Stimulated activated CD4-positive, alpha-beta T cell treated with anti-CD3 and anti-CD28 coated beads, Interleukin-2, amount 100 ng/mL, for 24 hours (primary cell): ENCODE measurements around the gene BLVRA.
"Not testable (repeated sequence)": the region's sequence is repeated elsewhere in the genome, so short reads cannot be mapped to it uniquely, and the experiment has no call there.

Experiments
- DNase-seq, 2 donors: peaks; one replicate each; pipeline ENCODE4 v3.0.0-alpha.2; 2020

BLVRA gene

DNA sequence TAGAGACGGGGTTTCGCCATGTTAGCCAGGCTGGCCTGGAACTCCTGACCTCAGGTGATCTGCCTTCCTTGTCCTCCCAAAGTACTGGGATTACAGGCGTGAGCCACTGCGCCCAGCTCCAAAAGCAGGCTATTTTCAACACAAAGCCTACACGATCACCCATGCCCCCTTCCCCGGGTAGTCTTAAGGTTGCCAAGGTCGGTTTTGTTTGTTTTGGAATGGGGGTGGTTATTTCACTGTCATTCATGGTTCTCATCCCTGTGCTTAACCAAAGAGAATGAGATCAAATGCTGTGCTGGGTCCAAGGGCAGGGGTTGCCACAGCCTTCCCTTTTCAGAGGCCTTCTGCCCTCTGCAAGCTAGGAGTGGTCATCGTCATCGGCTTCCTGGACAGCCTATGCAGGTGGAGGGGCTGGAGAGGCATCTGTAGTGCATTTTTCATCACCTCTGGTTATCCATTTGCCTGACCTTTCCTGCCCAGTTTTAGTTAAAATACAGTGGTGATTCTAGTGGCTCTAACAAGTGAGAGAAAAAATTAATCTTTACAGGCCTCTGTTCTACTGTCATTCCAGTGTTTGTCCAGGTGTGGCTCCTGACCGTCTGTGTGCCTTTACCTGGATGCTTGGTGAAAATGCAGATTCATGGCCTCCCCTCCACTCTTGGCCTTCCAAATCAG is 11.4 kb downstream of the BLVRA start:
- peak in 1 of 2 donors; percentile 3 for DNase-seq

DNA sequence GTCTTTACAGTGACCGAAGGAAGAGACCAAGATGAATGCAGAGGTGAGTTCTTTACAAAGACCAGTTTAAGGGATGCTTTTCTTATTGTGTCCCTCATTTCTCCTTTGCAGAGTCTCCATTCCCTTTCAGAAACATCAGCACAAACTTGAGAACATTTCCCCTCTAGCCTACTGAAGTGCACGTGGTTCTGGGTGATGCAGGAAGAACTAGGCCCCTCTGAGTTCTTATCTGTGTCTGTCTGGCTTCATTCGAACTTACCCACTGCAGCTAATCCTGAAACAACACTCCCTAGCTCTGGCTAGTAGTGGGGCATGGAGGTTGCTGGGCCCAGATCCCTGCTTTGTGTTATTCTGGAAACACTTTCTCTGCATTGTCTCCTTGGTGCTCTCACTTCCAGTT is 12.6 kb downstream of the BLVRA start:
- DNase-seq = peak in 1 of 2 donors; percentile 1

DNA sequence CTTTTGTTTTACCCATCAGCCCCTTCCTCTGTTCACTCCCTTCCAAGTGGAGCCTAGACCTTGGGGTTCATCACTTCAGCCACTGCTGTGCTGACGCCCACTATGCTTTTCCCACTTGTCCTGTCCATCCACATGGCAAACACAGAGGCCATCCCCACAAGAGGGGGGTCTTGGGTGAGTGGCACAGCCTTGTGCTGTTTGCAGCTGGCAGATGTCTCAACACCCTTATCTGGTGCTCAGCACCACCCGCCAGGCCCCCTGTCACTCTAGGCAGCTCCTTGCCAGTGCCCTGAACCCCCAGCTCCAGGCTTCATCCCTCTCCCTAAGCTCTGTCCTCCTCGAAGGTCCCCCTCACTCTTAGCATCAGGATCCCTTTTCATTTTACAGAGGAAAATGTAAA is 13.1 kb downstream of the BLVRA start:
- DNase-seq = peak in 1 of 2 donors; percentile 14

DNA sequence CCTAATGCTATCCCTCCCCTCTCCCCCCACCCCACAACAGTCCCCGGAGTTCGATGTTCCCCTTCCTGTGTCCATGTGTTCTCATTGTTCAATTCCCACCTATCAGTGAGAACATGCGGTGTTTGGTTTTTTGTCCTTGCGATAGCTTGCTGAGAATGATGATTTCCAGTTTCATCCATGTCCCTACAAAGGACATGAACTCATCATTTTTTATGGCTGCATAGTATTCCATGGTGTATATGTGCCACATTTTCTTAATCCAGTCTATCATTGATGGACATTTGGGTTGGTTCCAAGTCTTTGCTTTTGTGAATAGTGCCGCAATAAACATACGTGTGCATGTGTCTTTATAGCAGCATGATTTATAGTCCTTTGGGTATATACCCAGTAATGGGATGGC is 14.8 kb downstream of the BLVRA start:
- not testable (repeated sequence) for DNase-seq

DNA sequence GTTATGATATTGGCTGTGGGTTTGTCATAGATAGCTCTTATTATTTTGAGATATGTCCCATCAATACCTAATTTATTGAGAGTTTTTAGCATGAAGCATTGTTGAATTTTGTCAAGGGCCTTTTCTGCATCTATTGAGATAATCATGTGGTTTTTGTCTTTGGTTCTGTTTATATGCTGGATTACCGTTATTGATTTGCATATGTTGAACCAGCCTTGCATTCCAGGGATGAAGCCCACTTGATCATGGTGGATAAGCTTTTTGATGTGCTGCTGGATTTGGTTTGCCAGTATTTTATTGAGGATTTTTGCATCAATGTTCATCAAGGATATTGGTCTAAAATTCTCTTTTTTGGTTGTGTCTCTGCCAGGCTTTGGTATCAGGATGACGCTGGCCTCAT is 16.8 kb downstream of the BLVRA start:
- DNase-seq = not testable (repeated sequence)

DNA sequence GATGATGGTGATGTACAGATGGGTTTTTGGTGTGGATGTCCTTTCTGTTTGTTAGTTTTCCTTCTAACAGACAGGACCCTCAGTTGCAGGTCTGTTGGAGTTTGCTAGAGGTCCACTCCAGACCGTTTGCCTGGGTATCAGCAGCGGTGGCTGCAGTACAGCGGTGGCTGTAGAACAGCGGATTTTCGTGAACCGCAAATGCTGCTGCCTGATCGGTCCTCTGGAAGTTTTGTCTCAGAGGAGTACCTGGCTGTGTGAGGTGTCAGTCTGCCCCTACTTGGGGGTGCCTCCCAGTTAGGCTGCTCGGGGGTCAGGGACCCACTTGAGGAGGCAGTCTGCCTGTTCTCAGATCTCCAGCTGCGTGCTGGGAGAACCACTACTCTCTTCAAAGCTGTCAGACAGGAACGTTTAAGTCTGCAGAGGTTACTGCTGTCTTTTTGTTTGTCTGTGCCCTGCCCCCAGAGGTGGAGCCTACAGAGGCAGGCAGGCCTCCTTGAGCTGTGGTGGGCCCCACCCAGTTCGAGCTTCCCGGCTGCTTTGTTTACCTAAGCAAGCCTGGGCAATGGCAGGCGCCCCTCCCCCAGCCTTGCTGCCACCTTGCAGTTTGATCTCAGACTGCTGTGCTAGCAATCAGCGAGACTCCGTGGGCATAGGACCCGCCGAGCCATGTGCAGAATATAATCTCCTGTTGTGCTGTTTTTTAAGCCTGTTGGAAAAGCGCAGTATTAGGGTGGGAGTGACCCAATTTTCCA is 20.0 kb downstream of the BLVRA start:
- DNase-seq = not testable (repeated sequence)

DNA sequence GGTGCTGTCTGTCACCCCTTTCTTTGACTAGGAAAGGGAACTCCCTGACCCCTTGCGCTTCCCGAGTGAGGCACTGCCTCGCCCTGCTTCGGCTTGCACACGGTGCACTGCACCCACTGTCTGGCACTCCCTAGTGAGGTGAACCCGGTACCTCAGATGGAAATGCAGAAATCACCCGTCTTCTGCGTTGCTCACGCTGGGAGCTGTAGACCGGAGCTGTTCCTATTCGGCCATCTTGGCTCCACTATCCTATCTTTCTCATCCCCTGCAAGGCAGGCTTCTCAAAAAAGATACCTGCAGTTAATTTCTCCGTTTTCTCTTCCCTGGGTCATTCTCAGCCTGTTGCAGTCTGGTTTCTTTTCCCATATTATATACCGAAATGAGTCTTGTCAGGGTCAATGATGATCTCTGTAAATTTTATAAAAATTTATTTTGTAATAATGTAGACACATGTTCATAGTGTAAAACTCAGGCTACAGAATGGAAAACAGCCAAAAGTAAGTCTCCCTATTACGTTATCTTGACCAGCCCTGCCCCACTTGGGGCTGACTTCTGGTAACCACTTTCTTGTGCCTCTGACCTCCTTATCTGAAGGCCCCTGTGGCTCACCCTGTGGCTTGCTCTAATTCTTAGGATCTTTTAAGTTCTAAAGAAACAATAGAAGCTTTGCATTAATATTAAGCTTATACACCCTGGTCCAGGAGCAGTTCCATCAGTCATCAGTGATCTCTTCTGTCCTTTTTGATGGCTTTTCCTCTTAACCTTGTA is 20.7 kb downstream of the BLVRA start:
- DNase-seq = peak in 1 of 2 donors; percentile 6

DNA sequence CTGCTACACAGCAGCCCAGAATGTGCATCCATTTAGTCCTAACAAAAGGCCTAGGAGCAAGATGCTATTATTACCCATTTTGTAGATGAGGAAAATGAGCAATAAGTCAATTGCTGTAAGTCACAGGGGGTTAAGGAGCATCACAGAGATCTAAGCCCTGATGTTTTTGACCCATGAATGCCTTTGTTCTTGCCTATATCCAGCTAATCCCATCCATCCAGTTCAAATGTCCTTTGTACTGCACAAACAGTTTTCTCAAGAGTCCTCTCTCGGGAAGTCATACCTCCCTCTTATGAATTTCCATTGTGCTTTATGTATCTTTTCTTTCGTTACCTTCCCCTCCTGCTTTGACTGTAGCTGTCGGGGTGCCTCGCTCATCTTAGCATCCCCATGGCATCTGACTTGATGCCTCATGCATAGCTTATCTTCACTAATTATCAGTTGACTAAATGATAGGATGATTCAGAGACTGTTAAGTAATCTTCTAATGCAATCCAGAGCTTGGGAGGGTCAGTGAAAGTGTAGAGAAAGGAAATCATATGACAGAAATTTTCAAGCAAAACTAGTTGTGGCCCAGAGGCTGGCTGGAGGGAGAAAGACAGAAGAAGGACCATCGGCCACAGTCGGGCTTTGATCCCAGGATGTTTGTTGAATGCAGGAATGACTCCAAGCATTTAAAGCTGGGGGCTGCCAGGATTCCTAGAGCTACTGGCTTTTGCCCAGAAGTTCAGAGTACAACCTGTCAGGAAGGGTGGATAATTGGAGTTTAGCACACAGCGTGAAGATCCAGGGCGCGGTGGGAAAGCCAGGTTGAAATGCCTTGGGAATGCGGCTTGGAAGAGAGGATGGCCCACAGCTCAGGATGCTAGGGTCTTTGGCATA is 23.5 kb downstream of the BLVRA start:
- no peak for DNase-seq

DNA sequence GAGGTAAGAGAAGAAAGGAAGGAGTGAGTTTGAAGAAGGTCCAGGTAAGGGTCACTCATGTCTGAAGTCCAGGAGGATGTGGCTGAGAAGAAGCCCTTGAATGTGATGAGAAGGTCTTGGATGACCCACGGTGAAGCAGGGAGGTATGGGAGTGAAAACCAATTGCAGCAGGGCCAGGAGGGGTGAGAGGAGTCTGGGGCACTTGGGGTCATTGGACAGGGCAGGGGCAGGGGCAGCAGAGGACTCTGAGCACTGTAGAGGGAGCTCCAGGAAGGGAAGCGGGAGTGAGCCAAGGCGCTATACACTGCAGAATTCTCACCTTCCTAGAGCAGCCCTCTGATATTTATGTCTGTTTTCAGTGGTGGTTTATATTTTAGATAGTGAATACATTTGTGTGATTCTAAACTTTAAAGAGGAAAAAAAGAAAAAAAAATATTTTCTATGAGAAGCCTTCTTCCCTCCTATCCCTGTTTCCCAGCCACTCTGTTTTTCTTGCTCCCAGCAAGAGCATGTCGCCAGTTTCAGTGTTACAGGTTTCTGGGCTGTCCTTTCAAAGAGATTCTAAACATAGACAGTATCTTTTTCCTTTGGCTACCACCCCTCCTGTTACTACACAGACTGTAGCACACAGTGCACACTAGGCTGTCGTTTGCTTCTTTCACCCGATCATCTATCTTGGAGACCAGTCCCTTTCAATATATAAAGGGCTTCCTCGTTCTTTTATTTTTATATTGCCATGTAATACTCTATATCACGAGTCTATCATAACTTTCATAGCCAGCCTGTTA is 24.5 kb downstream of the BLVRA start:
- no peak for DNase-seq

DNA sequence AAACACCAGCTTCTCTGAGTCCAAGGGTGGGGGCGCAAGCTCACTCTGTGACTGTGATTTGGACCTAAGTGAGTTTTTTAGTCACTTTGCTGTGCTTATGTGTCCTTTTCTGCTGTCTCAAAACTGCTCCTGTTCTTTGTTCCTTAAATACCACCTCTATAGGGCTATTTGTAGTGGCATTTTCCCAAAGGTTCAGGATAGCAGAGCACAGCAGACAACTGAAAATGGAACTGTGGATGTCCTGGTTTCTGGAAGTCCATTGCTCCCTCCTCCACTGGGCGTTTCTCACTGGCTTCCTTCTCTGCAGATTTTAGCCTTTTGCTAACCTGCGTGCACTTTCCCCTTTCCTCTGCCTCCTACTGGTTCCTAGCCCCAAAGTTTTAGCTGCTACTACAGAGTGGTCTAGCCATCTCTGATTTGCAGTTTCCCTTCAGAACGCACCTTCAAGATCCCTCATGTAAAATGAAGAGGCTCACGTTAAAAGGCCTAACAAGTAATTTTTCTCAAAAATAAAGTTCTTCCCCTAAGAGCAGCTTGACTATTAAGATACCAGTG is 25.6 kb downstream of the BLVRA start:
- peak in 1 of 2 donors; percentile 2 for DNase-seq

DNA sequence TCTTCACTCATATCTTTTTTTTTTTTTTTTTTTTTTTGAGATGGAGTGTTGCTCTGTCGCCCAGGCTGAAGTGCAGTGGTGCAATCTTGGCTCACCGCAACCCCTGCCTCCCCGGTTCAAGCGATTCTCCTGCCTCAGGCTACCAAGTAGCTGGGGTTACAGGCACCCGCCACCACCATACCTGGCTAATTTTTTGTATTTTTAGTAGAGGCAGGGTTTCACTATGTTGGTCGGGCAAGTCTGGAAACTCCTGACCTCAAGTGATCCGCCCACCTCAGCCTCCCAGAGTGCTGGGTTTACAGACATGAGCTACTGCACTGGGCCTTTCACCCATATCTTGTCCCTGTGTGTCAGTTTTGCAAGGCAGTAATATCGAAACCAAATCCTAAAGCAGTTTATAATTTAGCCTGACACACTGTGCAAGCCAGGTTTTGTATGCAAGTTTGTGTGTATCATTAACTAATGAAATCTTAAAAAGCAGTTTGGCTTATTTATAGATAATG is 26.2 kb downstream of the BLVRA start:
- DNase-seq = peak in 1 of 2 donors; percentile 40

DNA sequence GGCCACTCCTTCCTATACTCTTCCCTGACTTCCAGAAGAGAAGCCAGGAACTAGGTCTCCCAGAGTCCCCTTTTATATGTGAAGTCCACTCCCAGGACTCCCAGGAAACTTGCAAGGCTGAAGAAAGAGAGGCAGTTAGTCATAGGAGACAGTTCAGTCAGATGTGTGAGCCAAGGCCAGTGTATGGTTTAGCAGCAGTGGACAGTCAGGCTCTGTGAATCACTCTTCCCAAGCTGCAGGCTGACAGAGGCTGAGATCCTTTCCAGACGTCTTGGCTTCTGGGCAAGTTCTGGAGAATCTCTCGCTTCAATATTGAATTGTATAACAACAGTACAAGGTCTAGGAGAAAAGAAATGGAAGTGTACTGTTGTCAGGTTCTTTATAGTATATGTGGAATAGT is 26.9 kb downstream of the BLVRA start:
- no peak for DNase-seq

DNA sequence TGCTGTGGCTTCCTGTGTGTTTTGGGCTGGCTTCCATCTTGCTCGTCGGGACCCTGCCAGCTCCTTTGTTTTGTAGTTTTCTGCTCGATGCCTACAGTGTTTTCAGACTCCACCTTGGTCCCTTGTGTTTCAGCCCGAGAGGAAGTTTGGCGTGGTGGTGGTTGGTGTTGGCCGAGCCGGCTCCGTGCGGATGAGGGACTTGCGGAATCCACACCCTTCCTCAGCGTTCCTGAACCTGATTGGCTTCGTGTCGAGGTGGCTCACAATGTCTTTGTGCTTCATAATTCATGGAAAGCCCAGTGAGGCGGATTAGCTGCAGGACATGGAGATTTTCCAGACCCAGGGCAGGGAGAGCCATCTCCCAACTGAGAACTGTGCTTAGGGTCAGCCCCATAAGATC is 29.3 kb downstream of the BLVRA start:
- no peak for DNase-seq

DNA sequence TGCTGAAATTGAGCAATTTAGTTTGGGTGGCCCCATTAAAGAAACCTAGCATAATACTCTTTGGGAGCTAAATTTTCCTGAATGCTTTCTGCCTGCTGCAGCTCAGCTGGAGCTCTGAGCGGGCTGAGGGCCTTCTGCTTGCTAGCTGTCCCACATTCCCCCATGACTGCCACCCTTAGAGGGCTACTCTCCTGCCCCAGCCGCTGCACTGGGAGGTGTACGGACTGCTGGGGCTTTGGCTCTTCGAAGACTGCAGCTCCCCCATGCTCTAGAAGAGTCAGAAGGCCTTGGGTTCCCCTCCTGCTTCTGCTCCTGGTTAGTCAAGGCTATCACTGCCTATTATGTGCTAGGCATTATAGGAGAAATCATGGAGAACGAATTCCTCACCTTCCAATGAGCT is 31.5 kb downstream of the BLVRA start:
- no peak for DNase-seq

DNA sequence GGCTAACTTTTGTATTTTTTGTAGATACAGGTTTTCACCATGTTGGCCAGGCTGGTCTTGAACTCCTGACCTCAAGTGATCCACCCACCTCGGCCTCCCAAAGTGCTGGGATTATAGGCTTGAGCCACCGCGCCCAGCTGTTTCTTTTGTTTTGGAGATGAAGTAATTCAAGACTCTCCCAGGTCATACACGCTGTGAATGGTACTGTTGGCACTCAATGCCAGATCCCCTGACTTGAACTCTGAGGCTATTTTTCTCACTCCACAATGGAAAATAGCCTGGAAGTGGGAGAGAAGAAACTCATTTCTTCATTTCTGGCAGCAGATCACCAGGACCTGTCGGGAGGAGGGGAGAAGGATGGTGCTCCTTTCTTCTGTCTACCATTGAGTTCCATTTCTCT is 32.4 kb downstream of the BLVRA start:
- peak in 1 of 2 donors; percentile 2 for DNase-seq

DNA sequence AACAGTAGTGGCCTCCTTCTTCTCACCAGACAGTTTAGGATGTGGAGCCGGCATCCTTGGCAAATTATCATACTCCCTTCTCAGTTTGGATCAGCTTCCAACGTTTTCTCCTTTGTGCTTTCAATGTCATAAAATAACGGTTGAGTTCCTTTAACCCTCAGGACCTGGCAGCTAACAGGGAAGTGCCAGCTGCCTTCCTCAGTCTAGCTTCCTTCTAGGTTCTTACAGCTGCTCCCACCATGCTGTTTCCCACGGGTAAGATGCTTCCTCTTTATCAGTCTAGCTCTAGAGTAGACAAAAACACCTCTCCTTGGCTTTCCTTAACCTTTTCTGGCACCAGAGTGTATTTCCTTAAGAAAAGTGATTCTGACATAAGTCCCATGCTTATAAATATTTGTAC is 33.2 kb downstream of the BLVRA start:
- DNase-seq = peak in 1 of 2 donors; percentile 4

DNA sequence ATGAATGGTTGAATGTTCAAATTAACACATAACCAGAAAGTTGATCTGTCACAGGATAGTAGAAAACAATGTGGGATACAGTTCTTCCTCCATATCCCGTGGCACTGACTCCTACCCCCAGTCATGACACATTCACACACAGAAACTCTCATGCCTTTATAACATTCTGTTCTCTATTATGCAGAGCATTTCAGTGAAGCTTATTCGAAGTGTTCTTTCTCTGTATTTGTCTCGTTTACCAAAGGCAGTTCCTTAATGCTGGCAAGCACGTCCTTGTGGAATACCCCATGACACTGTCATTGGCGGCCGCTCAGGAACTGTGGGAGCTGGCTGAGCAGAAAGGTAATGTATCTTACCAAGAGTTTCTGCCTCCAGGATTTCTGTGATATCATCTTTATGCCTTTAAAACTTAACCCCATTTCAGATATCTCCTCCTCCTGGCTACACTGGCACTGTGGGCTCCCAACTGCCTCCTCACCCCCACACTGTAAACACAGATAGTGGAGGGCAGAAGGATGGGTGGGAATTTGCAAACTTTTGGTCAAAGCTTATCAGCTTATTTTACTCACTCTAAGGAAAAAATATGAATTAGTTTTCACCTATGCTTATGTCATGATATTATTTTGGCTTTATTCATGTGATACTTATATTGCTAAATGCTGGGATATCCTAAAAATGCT is 34.1 kb downstream of the BLVRA start:
- DNase-seq = no peak

DNA sequence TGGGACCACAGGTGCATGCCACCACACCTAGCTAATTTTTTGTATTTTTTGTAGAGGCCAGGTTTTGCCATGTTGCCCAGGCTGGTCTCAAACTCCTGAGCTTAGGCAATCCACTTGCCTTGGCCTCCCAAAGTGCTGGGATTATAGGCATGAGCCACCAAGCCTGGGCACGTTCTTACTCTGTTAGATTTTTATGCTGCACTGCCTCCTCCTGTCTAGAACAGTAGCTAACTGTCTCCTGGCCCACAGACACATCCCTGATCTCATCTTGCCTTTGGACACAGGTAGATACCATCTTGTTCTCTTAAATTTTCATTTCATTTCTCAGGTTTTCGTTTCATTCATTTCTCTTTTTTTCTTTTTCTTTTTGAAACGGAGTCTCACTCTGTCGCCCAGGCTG is 41.1 kb downstream of the BLVRA start:
- no peak for DNase-seq

DNA sequence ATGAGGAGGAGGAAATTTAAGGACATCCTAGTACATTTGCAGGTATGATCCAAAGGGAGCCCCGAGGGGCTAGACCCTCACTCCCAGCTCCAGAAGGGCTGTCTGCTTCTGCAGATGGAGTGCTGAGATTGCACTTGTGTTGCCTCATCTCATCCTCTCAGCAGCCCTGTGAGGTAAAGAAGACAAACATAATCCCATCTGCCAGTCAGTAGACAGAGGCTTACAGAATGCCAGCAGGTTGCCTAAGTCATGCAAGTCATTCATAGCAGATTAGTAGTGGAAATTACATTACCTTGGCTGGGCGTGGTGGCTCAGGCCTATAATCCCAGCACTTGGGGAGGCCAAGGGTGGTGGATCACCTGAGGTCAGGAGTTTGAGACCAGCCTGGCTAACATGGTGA is 45.4 kb downstream of the BLVRA start:
- DNase-seq = no peak

DNA sequence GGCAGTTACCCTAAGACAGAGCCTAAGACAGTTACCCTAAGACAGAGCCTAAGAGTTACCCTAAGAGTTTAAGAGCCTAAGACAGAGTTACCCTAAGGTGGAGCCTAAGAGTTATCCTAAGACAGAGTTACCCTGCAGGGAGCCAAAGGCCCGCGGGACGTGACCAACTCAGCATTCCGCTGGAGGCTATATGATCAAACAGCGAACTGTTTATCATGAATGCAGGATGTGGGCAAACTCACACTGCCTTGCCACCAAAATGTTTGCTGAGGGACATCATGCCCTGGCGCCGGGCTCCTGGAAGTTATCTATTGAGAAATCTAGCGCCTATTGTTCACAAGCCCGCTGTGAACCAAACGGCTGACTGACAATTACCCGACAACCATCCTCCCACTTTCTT is 49.9 kb downstream of the BLVRA start:
- DNase-seq = no peak
